ENCODE data around the gene IRX6. TPM values are rescaled to one million over a fixed set of nuclear protein-coding genes. Genes with fewer than 3 reads are reported as not detected.

The IRX6 gene
- total and polyA plus RNA-seq, 8 donors, result 0.02 to 0.08 (median 0.04) TPM; not detected in 5

- H3K27ac ChIP-seq, result no peak overlapping the region
- FAIRE-seq, result no peak
- H3K27me3 ChIP-seq, result peaks cover 0 to 4% (median 1%) of the 10 kb centered on the region in 4 donors
- WGBS, 2 donors, result 84 to 88% methylated on average over 7 of the region's 7 CpGs
- H3K4me1 ChIP-seq, result no peaks in the 10 kb centered on the region
- no peaks in the 10 kb centered on the region for H3K36me3 ChIP-seq
- ATAC-seq, result no peak
- no peak for DNase-seq
- no peak for TF ChIP-seq CTCF (IDR thresholded peaks at IDR 0.05)
- no peak overlapping the region for H3K4me3 ChIP-seq
- no peaks in the 10 kb centered on the region for H3K9me3 ChIP-seq
- intact Hi-C loops (cut with DNase I), result no loop called here
These were observed 52.7 kb downstream of the IRX6 start for GRCh38 chr16:55376567-55377167.

- DNase-seq, result no peak
- no peak for FAIRE-seq
- no peak for TF ChIP-seq CTCF (IDR thresholded peaks at IDR 0.05)
These were observed 53.8 kb downstream of the IRX6 start for GRCh38 chr16:55377840-55378239.

GRCh38 chr16:55378616-55379015 lies 54.6 kb downstream of the IRX6 start:
- TF ChIP-seq CTCF (IDR thresholded peaks at IDR 0.05), result no peak
- no peak for DNase-seq
- no peak for FAIRE-seq
- no peak for ATAC-seq
- H3K36me3 ChIP-seq, result no peaks in the 10 kb centered on the region
- intact Hi-C loops (cut with DNase I), result no loop called here
- no peak overlapping the region for H3K4me3 ChIP-seq
- H3K4me1 ChIP-seq, result no peaks in the 10 kb centered on the region
- no peak overlapping the region for H3K27ac ChIP-seq
- 75% methylated on average over 3 of the region's 3 CpGs for WGBS, 2 donors
- no peaks in the 10 kb centered on the region for H3K9me3 ChIP-seq
- peaks cover 0 to 4% (median 1%) of the 10 kb centered on the region in 4 donors for H3K27me3 ChIP-seq

More at GRCh38 chr16:55377840-55378239, 53.8 kb downstream of the IRX6 start:
- WGBS, 2 donors, result 67 to 69% methylated on average over 7 of the region's 7 CpGs
- Histone ChIP-seq H3K4me1 (no peaks in the 10 kb centered on the region), H3K4me3 (no peak overlapping the region), H3K27me3 (peaks cover 0 to 4% (median 1%) of the 10 kb centered on the region in 4 donors), H3K27ac (no peak overlapping the region), H3K36me3 (no peaks in the 10 kb centered on the region), H3K9me3 (no peaks in the 10 kb centered on the region)
- intact Hi-C loops (cut with DNase I), result no loop called here
- no peak for ATAC-seq

GRCh38 chr16:55379371-55379770 lies 55.4 kb downstream of the IRX6 start:
- no peak for FAIRE-seq
- H3K27ac ChIP-seq, result no peak overlapping the region
- intact Hi-C loops (cut with DNase I), result no loop called here
- no peaks in the 10 kb centered on the region for H3K36me3 ChIP-seq
- no peak overlapping the region for H3K4me3 ChIP-seq
- no peak for DNase-seq
- H3K27me3 ChIP-seq, result peaks cover 0 to 4% (median 1%) of the 10 kb centered on the region in 4 donors
- no peaks in the 10 kb centered on the region for H3K9me3 ChIP-seq
- TF ChIP-seq CTCF (IDR thresholded peaks at IDR 0.05), result no peak
- 84 to 86% methylated on average over 13 of the region's 13 CpGs for WGBS, 2 donors
- no peaks in the 10 kb centered on the region for H3K4me1 ChIP-seq
- ATAC-seq, result no peak

GRCh38 chr16:55379876-55380390 lies 55.9 kb downstream of the IRX6 start:
- ATAC-seq (no peak), DNase-seq (no peak), FAIRE-seq (no peak)
- Histone ChIP-seq H3K4me3 (no peak overlapping the region), H3K36me3 (no peaks in the 10 kb centered on the region), H3K27ac (no peak overlapping the region), H3K27me3 (peaks cover 0 to 4% (median 1%) of the 10 kb centered on the region in 4 donors), H3K4me1 (no peaks in the 10 kb centered on the region), H3K9me3 (no peaks in the 10 kb centered on the region)
- WGBS, 2 donors, result 56 to 64% methylated on average over 7 of the region's 7 CpGs
- no peak for TF ChIP-seq CTCF (IDR thresholded peaks at IDR 0.05)
- intact Hi-C loops (cut with DNase I), result no loop called here

All from pancreas (tissue), 10 donors.